ENCODE results near the gene PRLR. TPM values are rescaled to one million over a fixed set of nuclear protein-coding genes. Genes with fewer than 3 reads are reported as not detected.

PRLR gene
- total and polyA plus RNA-seq, 2 of the 8 experiments (the other 6 are each of a cell fraction or from before 2014, with no cell fraction given): 0.53 to 2.5 TPM

- H3K18ac ChIP-seq (ENCODE audit: extremely low read depth, low read length): no peak overlapping the region
- peaks cover 0 to under 1% (median 0%) of the 10 kb centered on the region in 4 experiments; a peak in 1 of 7 replicates for H3K4me1 ChIP-seq (replicated peaks in 1 of 4; ENCODE audit: control insufficient read depth in 3 of 4, insufficient read depth in 4 of 4, low read length in 3 of 4)
- no peak overlapping the region for H3K14ac ChIP-seq (ENCODE audit: insufficient read length)
- H4K20me1 ChIP-seq (replicated peaks in 1 of 2; ENCODE audit: control insufficient read depth in 1 of 2, insufficient read depth in 2 of 2, low read length in 2 of 2): no peaks in the 10 kb centered on the region
- no peak overlapping the region for H2AK5ac ChIP-seq (ENCODE audit: low read depth, low read length)
- H3K56ac ChIP-seq (replicated peaks; ENCODE audit: insufficient read length, low read depth, low read length): no peak overlapping the region
- TF ChIP-seq KDM5A (IDR thresholded peaks at IDR 0.05; ENCODE audit: low read length): no peak
- TF ChIP-seq KDM1A (IDR thresholded peaks at IDR 0.05; ENCODE audit: borderline replicate concordance, low read length): no peak
- no peak overlapping the region for H3K4me3 ChIP-seq (ENCODE audit: extremely low read depth in 1 of 4, insufficient read depth in 2 of 4, low read depth in 3 of 4, low read length in 4 of 4)
- WGBS, 2 experiments (ENCODE audit: extremely low coverage in 1 of 2, insufficient coverage in 1 of 2, insufficient read length in 1 of 2, insufficient replicate concordance in 2 of 2, low coverage in 1 of 2, low lambda C conversion rate in 2 of 2, missing lambda C conversion rate in 1 of 2): 80% methylated on average over 5 of the region's 5 CpGs; no CpG with 5 or more reads in 1 of the 2 experiments
- no peak overlapping the region for H2BK15ac ChIP-seq (ENCODE audit: low read length)
- H3K9me3 ChIP-seq (ENCODE audit: insufficient read depth in 2 of 2, low read depth in 1 of 2, low read length in 1 of 2): no peaks in the 10 kb centered on the region
- no peak overlapping the region for H3K23ac ChIP-seq (ENCODE audit: insufficient read length)
- FAIRE-seq: no peak
- ChIA-PET POLR2A (ENCODE audit: partially characterized antibody) (no interaction called here), CTCF (ENCODE audit: partially characterized antibody) (interaction anchor here (0.7 to 2.4 kb wide), 2 partner anchors 8 to 69 kb away, joined by 3 to 6 read pairs; no protein-coding TSS in a partner anchor)
- H4K91ac ChIP-seq (replicated peaks; ENCODE audit: insufficient read length, low read length): no peak overlapping the region
- no peak for DNase-seq (ENCODE audit: low read depth in 1 of 2, low spot score in 2 of 2)
- no peaks in the 10 kb centered on the region for H3K36me3 ChIP-seq (ENCODE audit: control insufficient read depth in 2 of 4, insufficient read depth in 4 of 4, low read length in 3 of 4)
- H3K23me2 ChIP-seq (ENCODE audit: low read depth, low read length): no peaks in the 10 kb centered on the region
- no peak overlapping the region for H4K8ac ChIP-seq (ENCODE audit: extremely low read depth, insufficient read depth, low read length)
- no peaks in the 10 kb centered on the region for H3K27me3 ChIP-seq (replicated peaks in 1 of 4; ENCODE audit: control insufficient read depth in 3 of 4, extremely low read depth in 1 of 4, insufficient read depth in 3 of 4, low read length in 3 of 4)
- no peak overlapping the region for H2BK120ac ChIP-seq (replicated peaks; ENCODE audit: low read depth, low read length)
- no peak overlapping the region for H3K4me2 ChIP-seq (ENCODE audit: insufficient read depth in 1 of 2, low read depth in 2 of 2, low read length in 2 of 2)
- H3K79me2 ChIP-seq (ENCODE audit: control insufficient read depth in 1 of 2, insufficient read depth in 2 of 2, low read length in 2 of 2): no peaks in the 10 kb centered on the region
- H4K5ac ChIP-seq (ENCODE audit: insufficient read length, low read depth, low read length): no peak overlapping the region
- no peaks in the 10 kb centered on the region for H3K79me1 ChIP-seq (ENCODE audit: low read depth, low read length)
- no peak overlapping the region for H2BK12ac ChIP-seq (ENCODE audit: low read depth, low read length)
- no peak overlapping the region for H2BK5ac ChIP-seq (ENCODE audit: low read depth, low read length)
- H3K27ac ChIP-seq (ENCODE audit: low read depth, low read length): no peak overlapping the region
- no peak overlapping the region for H3K4ac ChIP-seq (replicated peaks; ENCODE audit: insufficient read length, low read depth, low read length)
- no peak overlapping the region for H2BK20ac ChIP-seq (ENCODE audit: low read length)
- no peak overlapping the region for H3K9ac ChIP-seq (replicated peaks in 1 of 4; ENCODE audit: extremely low read depth in 1 of 4, low read depth in 3 of 4, low read length in 3 of 4)
- H2AFZ ChIP-seq (ENCODE audit: low read length): no peak overlapping the region
Measured at GRCh38 chr5:35026280-35026840, 203.9 kb downstream of the PRLR start.
